Measurements from ENCODE around the gene ACTR2.
"Not testable (repeated sequence)": the region's sequence is repeated elsewhere in the genome, so short reads cannot be mapped to it uniquely, and the experiment has no call there.

ACTR2 gene

GRCh38 chr2:65231121-65231520 is 3.5 kb downstream of the ACTR2 start:
- DNase-seq = no peak

DNA sequence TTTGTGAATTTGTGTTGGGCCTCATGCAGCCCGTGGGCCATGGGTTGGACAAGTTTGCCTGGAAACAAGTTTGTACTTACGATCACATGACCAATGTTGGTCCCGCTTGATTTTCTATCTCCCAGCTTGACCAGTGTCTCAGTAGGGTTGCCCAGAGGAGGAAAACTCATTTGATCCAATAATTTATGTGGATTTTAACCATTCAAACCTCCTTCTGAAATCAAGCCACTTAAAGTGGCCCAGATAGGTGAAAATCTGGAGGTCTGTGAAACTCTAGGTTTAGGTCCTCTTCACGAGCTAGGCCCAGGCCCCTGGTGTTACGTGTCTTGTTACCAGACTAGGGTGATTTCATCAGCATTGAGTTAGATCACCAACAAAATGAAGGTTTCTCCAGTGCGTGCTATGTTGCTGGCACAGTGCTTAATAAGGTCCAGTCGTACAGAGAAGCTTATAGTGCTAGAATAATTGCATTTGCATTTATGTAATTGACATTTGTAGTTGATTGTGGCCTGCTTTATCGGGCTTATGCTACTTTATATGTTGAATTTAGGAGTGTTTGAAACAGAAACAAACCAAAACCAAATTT is 4.4 kb downstream of the ACTR2 start:
- DNase-seq = no peak

- DNase-seq = no peak
These were observed 5.0 kb downstream of the ACTR2 start for GRCh38 chr2:65232636-65233035.

DNA sequence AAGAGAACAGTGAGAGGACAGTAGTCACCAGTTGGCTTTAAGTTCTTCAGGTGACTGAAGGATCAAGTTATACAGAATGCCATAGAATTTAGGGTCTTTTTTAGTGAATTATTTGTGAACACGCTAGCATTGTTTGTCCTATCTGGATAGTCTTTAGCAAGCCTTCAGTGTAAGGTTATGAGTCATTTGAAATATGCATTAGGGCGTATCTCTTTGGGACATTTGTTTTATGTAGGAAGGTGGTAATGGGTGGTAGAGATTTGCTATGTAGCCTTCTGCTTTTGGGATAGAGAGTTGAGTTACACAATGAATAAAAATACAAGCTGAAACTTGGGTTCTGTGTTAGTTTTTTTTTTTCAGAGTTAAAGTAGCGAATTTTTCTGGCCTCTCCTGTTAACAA is 13.0 kb downstream of the ACTR2 start:
- no peak for DNase-seq

- not testable (repeated sequence) for DNase-seq
These were observed 16.8 kb downstream of the ACTR2 start for GRCh38 chr2:65244452-65244851.

DNA sequence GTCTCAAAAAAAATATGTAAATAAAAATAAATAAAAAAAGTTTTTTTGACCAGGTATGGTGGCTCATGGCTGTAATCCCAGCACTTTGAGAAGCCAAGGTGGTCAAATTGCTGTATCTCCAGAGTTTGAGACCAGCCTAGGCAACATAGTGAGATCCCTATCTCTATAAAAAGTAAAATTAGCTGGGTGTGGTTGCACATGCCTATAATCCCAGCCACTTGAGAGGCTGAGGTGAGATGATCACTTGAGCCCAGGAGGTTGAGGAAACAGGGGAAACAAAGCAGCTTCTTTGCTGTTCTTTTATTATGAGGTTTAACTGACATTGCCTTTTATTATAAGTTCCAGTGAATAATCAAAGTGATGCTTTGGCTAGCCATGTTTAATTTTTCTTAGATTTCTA is 25.0 kb downstream of the ACTR2 start:
- DNase-seq = no peak

DNA sequence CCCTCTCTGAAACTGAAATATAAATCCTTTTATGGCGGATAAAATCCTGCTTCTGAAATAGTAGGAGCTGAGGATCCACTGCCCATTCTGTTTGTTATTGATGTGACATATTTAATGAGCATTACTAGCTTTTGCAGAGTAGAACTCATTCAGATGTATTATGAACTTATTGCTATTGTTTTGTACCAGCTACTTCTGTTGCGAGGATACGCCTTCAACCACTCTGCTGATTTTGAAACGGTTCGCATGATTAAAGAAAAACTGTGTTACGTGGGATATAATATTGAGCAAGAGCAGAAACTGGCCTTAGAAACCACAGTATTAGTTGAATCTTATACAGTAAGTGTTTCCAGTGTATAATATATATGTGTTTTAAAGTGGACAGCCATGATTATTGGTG is 27.7 kb downstream of the ACTR2 start:
- no peak for DNase-seq

DNA sequence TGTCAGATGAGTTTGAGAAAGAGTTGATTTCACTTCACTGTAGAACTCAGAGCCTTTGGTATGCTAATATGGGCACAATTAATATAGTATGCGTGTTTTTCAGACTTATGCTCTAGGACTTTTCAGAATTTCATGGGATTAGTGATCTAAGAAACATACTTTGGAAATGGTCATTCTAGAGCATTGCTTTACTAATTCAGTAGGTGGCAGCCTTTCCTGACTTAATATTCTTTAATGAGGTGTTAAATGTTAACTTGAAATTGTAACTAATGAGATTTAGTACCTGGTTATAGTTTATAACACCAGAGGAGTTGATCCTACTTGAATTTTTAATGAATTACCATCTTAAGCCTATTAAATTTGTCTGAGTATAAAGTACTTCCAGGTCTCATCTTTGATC is 28.4 kb downstream of the ACTR2 start:
- no peak for DNase-seq

GRCh38 chr2:65257866-65258265 is 30.2 kb downstream of the ACTR2 start:
- DNase-seq = not testable (repeated sequence)

GRCh38 chr2:65261676-65262075 is 34.0 kb downstream of the ACTR2 start:
- no peak for DNase-seq

- no peak for DNase-seq
These were observed 35.6 kb downstream of the ACTR2 start for GRCh38 chr2:65263262-65263661.

GRCh38 chr2:65263986-65264385 is 36.4 kb downstream of the ACTR2 start:
- DNase-seq = no peak

GRCh38 chr2:65264821-65265670 is 37.4 kb downstream of the ACTR2 start:
- no peak for DNase-seq

- no peak for DNase-seq
These were observed 38.0 kb downstream of the ACTR2 start for GRCh38 chr2:65265671-65266045.

GRCh38 chr2:65267008-65267407 is 39.4 kb downstream of the ACTR2 start:
- DNase-seq = no peak

DNA sequence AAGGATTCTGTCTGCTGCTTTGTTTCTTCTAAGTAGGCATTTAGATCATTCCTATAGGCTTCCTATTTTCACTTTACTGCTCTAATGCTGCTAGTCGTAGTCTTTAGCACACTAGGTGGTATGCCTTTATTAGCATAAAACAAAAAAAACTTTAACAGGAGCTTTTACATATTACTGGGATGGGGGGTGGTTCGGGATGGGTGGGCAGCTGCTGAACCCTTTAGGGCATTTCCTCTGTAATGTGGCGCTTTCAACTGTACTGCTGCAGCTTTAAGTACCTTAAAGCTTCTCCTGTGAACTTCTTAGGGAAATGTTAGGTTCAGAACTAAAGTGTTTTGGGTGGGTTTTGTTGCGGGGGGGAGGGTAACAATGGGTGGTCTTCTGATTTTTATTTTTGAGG is 41.3 kb downstream of the ACTR2 start:
- no peak for DNase-seq

GRCh38 chr2:65273344-65273743 is 45.7 kb downstream of the ACTR2 start:
- DNase-seq = no peak

- no peak for DNase-seq
These were observed 47.7 kb downstream of the ACTR2 start for GRCh38 chr2:65275141-65275915.

DNA sequence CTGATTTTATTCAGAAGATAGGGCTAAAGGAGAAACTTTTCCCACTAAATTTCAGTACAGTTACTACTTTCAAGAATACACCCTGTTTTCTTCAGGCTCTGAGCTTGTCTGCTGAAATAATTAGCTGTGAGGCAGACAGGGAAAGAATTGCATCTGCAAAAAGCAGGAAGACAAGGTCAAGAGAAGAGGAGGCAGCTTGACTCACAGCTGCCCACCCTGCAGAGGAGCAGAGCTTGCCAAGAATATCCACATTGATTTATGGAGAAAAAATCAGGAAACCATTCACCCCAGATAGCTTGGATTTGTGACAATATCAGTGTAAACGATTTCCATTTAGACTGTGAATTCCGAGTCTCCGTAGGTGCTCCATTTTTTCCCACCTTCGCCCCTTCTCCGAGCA is 49.0 kb downstream of the ACTR2 start:
- no peak for DNase-seq

GRCh38 chr2:65277118-65277517 is 49.5 kb downstream of the ACTR2 start:
- no peak for DNase-seq

DNA sequence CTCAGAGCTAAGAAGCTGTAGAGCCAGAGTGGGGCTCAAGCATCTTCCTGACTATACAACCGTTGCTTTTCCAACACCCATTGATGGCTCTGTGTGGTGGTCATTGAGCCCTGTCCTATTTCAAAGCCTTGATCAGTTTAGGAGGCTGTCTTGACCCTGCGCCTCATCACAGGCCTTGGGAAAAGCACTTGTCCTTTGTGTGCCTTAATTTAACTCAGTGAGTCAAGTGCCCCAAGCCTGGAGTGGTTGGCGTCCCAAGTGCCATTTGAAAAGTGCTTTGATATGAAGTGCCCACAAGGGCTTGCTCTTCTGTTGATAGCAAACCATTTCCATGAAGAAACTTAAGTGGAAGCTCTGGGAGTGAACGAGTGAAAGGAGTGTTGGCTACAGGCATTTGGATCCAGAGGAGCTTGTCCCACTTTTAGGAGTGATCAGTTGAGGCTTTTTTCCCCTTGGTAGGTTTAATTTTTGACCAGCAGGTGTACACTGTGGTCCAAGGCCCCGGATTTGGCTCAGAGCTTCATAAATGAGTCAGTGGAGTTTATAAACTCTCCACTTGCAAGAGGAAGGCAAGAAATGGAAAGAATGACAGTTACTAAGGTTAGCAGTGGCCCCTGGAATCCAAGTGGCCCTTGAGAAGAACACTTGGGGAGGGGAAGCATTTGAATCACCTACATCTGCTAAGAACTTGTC is 50.3 kb downstream of the ACTR2 start:
- DNase-seq = no peak

DNA sequence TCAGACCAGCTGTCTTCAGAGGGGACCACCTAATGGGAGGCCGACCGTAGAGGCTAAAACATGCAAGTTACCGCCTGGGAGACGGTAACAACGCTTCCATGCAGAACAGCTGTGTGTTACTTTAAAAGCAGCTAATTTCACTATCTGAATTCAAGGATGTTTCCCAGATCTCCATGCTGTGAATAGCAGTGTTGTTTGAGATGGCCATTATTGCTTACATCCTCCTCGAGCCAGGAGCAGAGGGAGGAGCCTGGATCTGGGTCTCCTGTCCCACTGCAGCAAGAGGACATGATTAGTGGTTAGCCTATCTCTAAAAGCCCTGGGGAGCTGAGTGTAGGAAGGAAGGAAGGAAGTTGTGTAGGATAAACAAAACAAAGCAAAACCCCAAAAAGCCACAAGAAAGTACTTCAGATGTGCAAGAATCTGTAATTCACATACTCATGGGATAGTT is 50.9 kb downstream of the ACTR2 start:
- DNase-seq = no peak

DNA sequence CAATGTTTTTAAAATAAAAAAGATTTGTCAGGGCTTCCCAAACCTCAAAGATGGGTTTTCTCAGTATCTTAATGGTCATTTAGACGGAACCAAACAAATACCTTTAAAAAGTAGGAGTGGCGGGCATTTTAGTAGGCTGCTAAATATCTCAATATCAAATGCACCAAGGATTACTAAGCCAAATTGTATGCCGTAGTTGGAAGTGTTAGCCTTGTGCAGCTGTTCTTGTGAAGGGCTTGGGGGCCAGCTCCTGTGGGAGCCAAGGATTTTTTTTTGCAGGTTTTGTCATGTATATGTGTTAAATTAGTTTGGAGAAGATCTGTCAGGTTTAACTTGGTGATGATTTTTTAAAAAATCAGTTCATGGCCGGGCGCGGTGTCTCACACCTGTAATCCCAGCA is 52.1 kb downstream of the ACTR2 start:
- no peak for DNase-seq

Data from CD4-positive, alpha-beta T cell treated with Interleukin-15 for 1 hour (primary cell).